Measurements from ENCODE around the gene ZBTB7C. TPM values are rescaled to one million over a fixed set of nuclear protein-coding genes. Genes with fewer than 3 reads are reported as not detected.

The ZBTB7C gene
- total and polyA plus RNA-seq, 10 of the 15 experiments (the other 5 are each of a cell fraction or from before 2014, with no cell fraction given), result under 0.01 to 0.08 (median 0.01) TPM; not detected in 7

DNA sequence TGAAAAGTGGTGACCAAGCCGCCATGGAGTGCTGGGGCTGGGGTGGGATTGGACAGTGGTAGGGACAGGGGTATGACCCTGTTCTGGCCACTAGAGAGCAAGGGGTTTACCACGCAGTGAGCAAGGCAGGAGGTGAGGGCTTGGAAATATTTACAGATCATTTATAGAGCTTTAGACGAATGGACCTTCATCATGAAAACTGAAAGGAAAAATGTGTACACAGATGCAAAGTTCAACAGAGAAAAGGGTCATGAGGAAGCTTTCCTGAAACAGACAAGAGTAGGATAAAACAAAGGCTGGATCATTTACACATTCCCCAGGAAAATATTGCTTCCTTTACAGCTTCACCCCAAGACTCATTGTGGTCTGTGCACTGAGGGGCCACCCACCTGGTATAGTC, 348.2 kb downstream of the ZBTB7C start (continued):
- TF ChIP-seq, protein P1, sequence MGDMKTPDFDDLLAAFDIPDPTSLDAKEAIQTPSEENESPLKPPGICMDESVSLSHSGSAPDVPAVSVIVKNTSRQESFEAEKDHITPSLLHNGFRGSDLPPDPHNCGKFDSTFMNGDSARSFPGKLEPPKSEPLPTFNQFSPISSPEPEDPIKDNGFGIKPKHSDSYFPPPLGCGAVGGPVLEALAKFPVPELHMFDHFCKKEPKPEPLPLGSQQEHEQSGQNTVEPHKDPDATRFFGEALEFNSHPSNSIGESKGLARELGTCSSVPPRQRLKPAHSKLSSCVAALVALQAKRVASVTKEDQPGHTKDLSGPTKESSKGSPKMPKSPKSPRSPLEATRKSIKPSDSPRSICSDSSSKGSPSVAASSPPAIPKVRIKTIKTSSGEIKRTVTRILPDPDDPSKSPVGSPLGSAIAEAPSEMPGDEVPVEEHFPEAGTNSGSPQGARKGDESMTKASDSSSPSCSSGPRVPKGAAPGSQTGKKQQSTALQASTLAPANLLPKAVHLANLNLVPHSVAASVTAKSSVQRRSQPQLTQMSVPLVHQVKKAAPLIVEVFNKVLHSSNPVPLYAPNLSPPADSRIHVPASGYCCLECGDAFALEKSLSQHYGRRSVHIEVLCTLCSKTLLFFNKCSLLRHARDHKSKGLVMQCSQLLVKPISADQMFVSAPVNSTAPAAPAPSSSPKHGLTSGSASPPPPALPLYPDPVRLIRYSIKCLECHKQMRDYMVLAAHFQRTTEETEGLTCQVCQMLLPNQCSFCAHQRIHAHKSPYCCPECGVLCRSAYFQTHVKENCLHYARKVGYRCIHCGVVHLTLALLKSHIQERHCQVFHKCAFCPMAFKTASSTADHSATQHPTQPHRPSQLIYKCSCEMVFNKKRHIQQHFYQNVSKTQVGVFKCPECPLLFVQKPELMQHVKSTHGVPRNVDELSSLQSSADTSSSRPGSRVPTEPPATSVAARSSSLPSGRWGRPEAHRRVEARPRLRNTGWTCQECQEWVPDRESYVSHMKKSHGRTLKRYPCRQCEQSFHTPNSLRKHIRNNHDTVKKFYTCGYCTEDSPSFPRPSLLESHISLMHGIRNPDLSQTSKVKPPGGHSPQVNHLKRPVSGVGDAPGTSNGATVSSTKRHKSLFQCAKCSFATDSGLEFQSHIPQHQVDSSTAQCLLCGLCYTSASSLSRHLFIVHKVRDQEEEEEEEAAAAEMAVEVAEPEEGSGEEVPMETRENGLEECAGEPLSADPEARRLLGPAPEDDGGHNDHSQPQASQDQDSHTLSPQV (IDR thresholded peaks at IDR 0.05), result no peak

DNA sequence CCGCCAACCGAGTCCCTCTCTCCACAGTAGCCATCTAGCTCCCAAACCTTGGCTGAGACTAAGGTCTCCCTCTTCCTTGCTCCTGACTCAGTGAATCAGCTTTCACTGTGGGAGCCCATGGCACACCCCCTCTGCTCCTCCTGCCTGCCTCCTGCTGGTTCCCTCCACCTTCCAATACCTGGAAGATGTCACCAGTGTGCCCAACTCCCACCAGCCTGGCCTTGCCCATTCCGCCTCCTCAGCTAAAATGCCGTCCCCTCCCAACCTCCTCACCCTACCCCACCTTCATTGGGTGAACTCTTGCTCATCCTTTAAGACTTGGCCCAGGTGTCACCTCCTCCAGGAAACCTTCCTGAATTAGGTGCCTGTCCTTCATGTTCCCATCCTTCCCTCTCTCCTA, 348.8 kb downstream of the ZBTB7C start:
- 37% methylated on average over 4 of the region's 4 CpGs for WGBS (ENCODE audit: insufficient coverage, insufficient replicate concordance, low lambda C conversion rate, missing lambda C conversion rate)
- no peak for TF ChIP-seq STAT3 (IDR thresholded peaks at IDR 0.05; ENCODE audit: low read depth, low read length)
- TF ChIP-seq BRCA1 (IDR thresholded peaks at IDR 0.05; ENCODE audit: low read depth, low read length), result no peak
- no peak for TF ChIP-seq NFIC (IDR thresholded peaks at IDR 0.05; ENCODE audit: low read depth, low read length)
- no peak for TF ChIP-seq BMI1 (IDR thresholded peaks at IDR 0.05; ENCODE audit: borderline replicate concordance)
- no peak for TF ChIP-seq STAT1 (conservative IDR thresholded peaks at IDR 0.05)
- TF ChIP-seq EGR1 (IDR thresholded peaks at IDR 0.05; ENCODE audit: borderline replicate concordance in 1 of 2, low read depth in 2 of 2, low read length in 2 of 2), result no peak
- TF ChIP-seq PML (IDR thresholded peaks at IDR 0.05; ENCODE audit: low read length), result no peak
- H3K4me2 ChIP-seq (ENCODE audit: control insufficient read depth, insufficient read depth), result no peak overlapping the region
- no peak overlapping the region for H3K27ac ChIP-seq (ENCODE audit: control insufficient read depth, insufficient read depth)
- ChIA-PET POLR2A (no interaction called here), SMC1A (ENCODE audit: uncharacterized antibody, unreplicated experiment) (no interaction called here), RAD21 (ENCODE audit: unreplicated experiment) (no interaction called here), CTCF (interaction anchor here (1.0 kb wide), 1 partner anchor 77 kb away, joined by 3 read pairs; no protein-coding TSS in a partner anchor)
- H3K4me3 ChIP-seq, result no peak overlapping the region
- BruUV-seq (replicated peaks), result no TSS peak
- DNase-seq (ENCODE audit: low read depth, low spot score), result no peak
- no peak overlapping the region for H2AFZ ChIP-seq (ENCODE audit: control insufficient read depth, low read depth, low read length)
- no peaks in the 10 kb centered on the region for H3K4me1 ChIP-seq (ENCODE audit: control insufficient read depth, insufficient read depth, low read length)
- H3K36me3 ChIP-seq (ENCODE audit: control insufficient read depth in 2 of 2, insufficient read depth in 2 of 2, low read length in 1 of 2), result no peaks in the 10 kb centered on the region
- no peaks in the 10 kb centered on the region for H3K9me3 ChIP-seq (replicated peaks; ENCODE audit: control insufficient read depth, insufficient read depth, low read length)
- no peak for FAIRE-seq
- intact Hi-C loops (cut with micrococcal nuclease; ENCODE audit: unreplicated experiment) (no loop called here), in situ Hi-C loops (cut with MboI) (no loop called here)
- no peak for ATAC-seq
- no peaks in the 10 kb centered on the region for H3K79me2 ChIP-seq (ENCODE audit: control insufficient read depth, insufficient read depth, low read length)
- H4K20me1 ChIP-seq (ENCODE audit: control insufficient read depth, insufficient read depth), result no peaks in the 10 kb centered on the region
- H3K27me3 ChIP-seq (replicated peaks in 1 of 2; ENCODE audit: control insufficient read depth in 2 of 2, insufficient read depth in 2 of 2, low read length in 1 of 2), result peaks cover 5 to 9% of the 10 kb centered on the region in 2 experiments; a peak in 3 of 4 replicates
- H3K9ac ChIP-seq (ENCODE audit: control insufficient read depth, insufficient read depth, low read length), result no peak overlapping the region

Measured in GM12878 (cell line).